ENCODE results near the gene PLA2G6. TPM values are rescaled to one million over a fixed set of nuclear protein-coding genes. Genes with fewer than 3 reads are reported as not detected.

PLA2G6 gene
- total RNA-seq, 1 donor from 2014 or later: 16.3 TPM

DNA sequence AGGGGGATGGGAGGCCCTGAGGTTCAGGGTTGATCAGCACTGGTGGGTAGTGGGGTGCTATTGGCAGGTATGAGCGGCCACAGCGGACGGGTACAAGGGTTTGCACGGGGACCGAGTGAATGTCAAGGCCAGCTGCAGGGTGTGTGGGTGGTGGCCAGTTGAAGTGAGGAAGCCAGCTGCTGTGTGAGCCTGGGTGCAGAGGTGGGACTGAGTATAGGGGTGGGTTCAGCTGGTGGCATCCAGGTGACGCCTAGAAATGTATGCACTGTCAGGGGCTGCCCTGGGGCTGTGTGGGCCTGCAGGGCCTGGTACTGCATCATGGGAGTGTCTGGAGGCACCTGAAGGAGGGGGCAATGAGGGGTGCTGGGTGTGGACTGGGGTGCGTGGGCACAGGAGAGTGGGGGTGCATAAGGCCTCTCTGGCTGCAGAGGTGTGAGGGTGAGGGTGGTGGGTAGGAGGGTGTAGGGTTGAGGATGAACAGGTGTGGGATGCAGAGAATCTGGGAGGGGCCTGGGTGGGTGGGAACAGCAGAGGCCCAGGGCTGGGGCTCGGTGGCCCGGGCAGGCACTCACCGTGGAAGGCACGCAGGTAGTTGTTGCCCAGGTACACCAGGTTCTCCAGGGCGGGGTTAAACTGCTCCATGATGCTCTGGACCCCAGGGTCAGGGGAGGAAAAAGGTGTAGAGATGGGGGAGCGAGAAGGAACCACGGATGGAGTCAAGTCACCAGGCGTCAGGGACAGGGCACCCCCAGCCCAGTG lies 72.9 kb downstream of the PLA2G6 start:
- no peak overlapping the region for H3K27ac Mint-ChIP-seq (ENCODE audit: unreplicated experiment)
- no peaks in the 10 kb centered on the region for H3K9me3 Mint-ChIP-seq (ENCODE audit: low read depth)
- TF ChIP-seq, protein P1, sequence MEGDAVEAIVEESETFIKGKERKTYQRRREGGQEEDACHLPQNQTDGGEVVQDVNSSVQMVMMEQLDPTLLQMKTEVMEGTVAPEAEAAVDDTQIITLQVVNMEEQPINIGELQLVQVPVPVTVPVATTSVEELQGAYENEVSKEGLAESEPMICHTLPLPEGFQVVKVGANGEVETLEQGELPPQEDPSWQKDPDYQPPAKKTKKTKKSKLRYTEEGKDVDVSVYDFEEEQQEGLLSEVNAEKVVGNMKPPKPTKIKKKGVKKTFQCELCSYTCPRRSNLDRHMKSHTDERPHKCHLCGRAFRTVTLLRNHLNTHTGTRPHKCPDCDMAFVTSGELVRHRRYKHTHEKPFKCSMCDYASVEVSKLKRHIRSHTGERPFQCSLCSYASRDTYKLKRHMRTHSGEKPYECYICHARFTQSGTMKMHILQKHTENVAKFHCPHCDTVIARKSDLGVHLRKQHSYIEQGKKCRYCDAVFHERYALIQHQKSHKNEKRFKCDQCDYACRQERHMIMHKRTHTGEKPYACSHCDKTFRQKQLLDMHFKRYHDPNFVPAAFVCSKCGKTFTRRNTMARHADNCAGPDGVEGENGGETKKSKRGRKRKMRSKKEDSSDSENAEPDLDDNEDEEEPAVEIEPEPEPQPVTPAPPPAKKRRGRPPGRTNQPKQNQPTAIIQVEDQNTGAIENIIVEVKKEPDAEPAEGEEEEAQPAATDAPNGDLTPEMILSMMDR (IDR thresholded peaks at IDR 0.05): no peak

DNA sequence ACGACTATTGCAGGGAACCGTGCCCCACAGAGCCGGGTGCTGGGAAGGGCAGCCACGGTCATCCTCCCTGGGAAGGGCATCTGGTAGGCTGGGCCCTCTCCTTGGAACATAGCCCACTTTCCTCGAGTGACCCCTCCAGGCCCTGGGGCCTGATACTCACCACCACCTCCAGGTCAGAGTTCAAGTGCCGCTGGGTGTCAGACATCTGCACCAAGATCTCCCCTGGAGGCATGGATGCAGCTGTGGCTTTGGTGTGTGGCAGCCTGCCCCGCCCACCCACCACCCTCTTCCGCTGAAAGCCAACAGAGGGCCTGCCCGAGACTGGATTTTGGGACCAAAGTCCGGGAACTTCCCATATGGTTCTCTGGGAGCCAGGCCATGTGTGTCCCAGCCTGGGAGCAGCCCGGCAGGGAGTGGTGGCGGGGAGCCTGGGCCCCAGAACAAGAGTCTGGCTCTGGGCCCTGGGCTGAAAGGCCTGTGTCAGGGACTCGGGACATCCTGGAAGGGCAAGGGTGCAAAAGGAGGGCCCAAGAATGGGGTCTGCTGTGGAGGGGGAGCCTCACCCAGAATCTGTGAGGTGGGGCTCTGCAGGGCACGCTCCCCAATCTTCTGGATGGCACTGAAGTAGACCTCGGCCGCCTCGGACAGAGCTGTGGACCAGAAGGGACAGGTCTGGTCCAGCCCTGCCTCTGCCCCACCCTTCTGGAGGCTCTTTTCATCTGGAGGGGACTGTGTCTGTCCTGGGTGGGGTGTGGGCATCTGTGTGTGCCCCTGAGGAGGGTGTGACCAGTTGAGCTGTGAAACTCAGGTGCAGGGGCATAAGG lies 73.7 kb downstream of the PLA2G6 start:
- TF ChIP-seq, protein P1 (IDR thresholded peaks at IDR 0.05): no peak
- no peaks in the 10 kb centered on the region for H3K9me3 Mint-ChIP-seq (ENCODE audit: low read depth)
- peaks cover 2% of the 10 kb centered on the region for H3K36me3 Mint-ChIP-seq (ENCODE audit: low read depth)
- H3K4me3 Mint-ChIP-seq (ENCODE audit: unreplicated experiment): no peak overlapping the region
- DNase-seq (ENCODE audit: low spot score): no peak
- H3K27me3 Mint-ChIP-seq (ENCODE audit: low read depth): no peaks in the 10 kb centered on the region
- H3K27ac Mint-ChIP-seq (ENCODE audit: unreplicated experiment): no peak overlapping the region
- no peaks in the 10 kb centered on the region for H3K4me1 Mint-ChIP-seq (ENCODE audit: low read depth)

More for the DNA sequence above, 72.9 kb downstream of the PLA2G6 start:
- no peak for DNase-seq (ENCODE audit: low spot score)
- no peak overlapping the region for H3K4me3 Mint-ChIP-seq (ENCODE audit: unreplicated experiment)
- H3K36me3 Mint-ChIP-seq (ENCODE audit: low read depth): peaks cover 2% of the 10 kb centered on the region
- no peaks in the 10 kb centered on the region for H3K27me3 Mint-ChIP-seq (ENCODE audit: low read depth)
- H3K4me1 Mint-ChIP-seq (ENCODE audit: low read depth): no peaks in the 10 kb centered on the region

DNA sequence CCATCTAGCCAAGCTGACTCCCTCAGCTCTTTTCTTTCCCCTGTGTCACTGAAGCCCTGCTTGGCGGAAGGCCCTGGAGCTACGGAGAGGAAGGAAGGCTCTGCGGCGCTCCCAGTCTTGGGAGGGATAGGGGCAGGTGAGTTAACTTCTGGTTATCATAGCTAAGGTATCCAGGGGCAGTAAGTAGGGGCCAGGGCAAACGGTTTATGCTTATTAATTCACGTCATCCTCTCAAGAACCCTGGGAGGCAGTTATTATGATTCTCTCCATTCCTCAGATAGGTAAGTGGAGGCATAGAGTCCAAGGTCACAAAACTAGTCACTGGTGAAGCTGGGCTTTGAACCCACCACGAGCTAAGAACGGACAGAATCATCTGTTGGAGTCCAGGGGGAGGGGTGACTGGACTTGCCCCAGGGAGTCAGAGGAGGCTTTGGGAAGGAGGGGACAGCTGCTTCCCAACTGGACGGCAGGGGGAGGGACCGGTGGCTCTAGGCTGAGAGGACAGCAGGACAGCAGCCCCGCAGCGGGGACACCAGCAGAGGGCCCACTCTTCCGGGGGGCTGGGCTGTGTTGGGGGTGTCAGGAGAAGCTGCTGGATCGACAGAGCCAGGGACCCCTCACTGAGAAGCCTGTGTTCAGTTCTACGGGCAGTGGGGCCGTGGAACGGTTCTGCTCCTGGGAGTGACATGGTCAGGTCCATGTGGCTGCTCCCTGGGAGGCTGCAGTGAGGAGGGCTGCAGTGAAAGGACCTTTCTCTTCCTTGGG lies 74.6 kb downstream of the PLA2G6 start:
- H3K9me3 Mint-ChIP-seq (ENCODE audit: low read depth): no peaks in the 10 kb centered on the region
- DNase-seq (ENCODE audit: low spot score): no peak
- no peak overlapping the region for H3K4me3 Mint-ChIP-seq (ENCODE audit: unreplicated experiment)
- no peaks in the 10 kb centered on the region for H3K4me1 Mint-ChIP-seq (ENCODE audit: low read depth)
- H3K36me3 Mint-ChIP-seq (ENCODE audit: low read depth): no peaks in the 10 kb centered on the region
- no peaks in the 10 kb centered on the region for H3K27me3 Mint-ChIP-seq (ENCODE audit: low read depth)
- TF ChIP-seq, protein P1 (IDR thresholded peaks at IDR 0.05): no peak
- H3K27ac Mint-ChIP-seq (ENCODE audit: unreplicated experiment): no peak overlapping the region

DNA sequence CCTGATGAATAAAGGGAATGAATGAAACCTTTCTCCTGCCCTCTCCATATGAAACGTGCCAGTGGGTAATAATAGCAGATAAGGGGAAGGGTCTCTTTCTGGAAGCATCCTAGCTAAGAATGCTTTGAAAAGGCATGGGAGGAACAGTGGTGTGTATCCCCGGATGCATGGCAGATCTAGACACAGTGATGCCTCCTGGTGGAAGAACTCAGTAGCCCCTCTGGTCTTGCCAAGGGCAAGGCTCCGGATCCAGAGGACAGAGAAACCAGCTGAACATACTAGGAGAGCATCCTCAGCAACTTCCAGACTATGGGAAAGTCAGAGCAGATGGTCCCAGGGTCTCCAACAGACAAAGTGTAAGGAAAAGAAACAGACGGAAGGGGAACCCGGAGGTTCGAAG lies 77.5 kb downstream of the PLA2G6 start:
- H3K9me3 Mint-ChIP-seq (ENCODE audit: low read depth): no peaks in the 10 kb centered on the region
- no peak overlapping the region for H3K27ac Mint-ChIP-seq (ENCODE audit: unreplicated experiment)
- H3K4me1 Mint-ChIP-seq (ENCODE audit: low read depth): no peaks in the 10 kb centered on the region
- H3K36me3 Mint-ChIP-seq (ENCODE audit: low read depth): no peaks in the 10 kb centered on the region
- no peak for DNase-seq (ENCODE audit: low spot score)
- no peak overlapping the region for H3K4me3 Mint-ChIP-seq (ENCODE audit: unreplicated experiment)
- TF ChIP-seq, protein P1 (IDR thresholded peaks at IDR 0.05): peak; percentile 59
- no peaks in the 10 kb centered on the region for H3K27me3 Mint-ChIP-seq (ENCODE audit: low read depth)

DNA sequence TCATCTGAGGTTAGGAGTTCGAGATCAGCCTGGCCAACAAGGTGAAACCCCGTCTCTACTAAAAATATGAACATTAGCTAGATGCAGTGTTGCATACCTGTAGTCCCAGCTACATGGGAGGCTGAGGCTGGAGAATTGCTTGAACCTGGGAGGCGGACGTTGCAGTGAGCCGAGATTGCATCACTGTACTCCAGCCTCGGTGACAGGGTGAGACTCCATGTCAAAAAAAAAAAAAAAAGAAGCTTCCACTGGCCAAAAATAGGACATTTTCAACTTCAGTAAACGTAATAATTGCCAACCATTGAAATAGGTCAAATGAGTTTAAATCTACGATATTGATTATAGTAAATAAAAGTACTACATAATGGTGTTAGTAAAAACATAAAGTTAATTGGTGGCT lies 78.0 kb downstream of the PLA2G6 start:
- H3K27me3 Mint-ChIP-seq (ENCODE audit: low read depth): no peaks in the 10 kb centered on the region
- TF ChIP-seq, protein P1 (IDR thresholded peaks at IDR 0.05): no peak
- no peaks in the 10 kb centered on the region for H3K36me3 Mint-ChIP-seq (ENCODE audit: low read depth)
- H3K4me3 Mint-ChIP-seq (ENCODE audit: unreplicated experiment): no peak overlapping the region
- DNase-seq (ENCODE audit: low spot score): no peak
- peaks cover 4% of the 10 kb centered on the region for H3K4me1 Mint-ChIP-seq (ENCODE audit: low read depth)
- no peak overlapping the region for H3K27ac Mint-ChIP-seq (ENCODE audit: unreplicated experiment)
- H3K9me3 Mint-ChIP-seq (ENCODE audit: low read depth): no peaks in the 10 kb centered on the region

Measured in chondrocyte (in vitro differentiated cells).